Right lobe of liver (tissue), 6 donors: ENCODE data around the gene IL17B. TPM values are rescaled to one million over a fixed set of nuclear protein-coding genes. Genes with fewer than 3 reads are reported as not detected.

Source experiments
- ATAC-seq, 4 donors: fragments of 200-7000 bp; cut with Tn5 transposase; one replicate each; pipeline ENCODE4 v1.9.1; 2020; ENCODE audit warnings: mild to moderate bottlenecking in 4 of 4, moderate library complexity in 4 of 4
- DNase-seq, 3 donors: peaks; one replicate each; pipeline ENCODE4 v3.0.0-alpha.2; 2020
- H3K27ac ChIP-seq, 3 donors: fragments of 200-600 bp; one replicate each; pipeline ENCODE4 v1.8.0; 2022
- H3K27me3 ChIP-seq, 2 donors: fragments of 200-600 bp; one replicate each; pipeline ENCODE4 v1.8.0; 2022
- H3K36me3 ChIP-seq, 4 donors: fragments of 200-600 bp; sonication (generic) in 1 of 4; one replicate each; pipeline versions ENCODE4 v1.5.1 to v1.8.0; 2017 to 2022; ENCODE audit warnings: control low read depth in 1 of 4
- H3K4me1 ChIP-seq, 4 donors: fragments of 200-600 bp; sonication (generic) in 1 of 4; one replicate each; pipeline versions ENCODE4 v1.5.1 to v1.8.0; 2017 to 2022; ENCODE audit warnings: control low read depth in 1 of 4
- H3K4me3 ChIP-seq, 3 donors: fragments of 200-600 bp; one replicate each; pipeline ENCODE4 v1.8.0; 2022
- H3K9me3 ChIP-seq, 4 donors: fragments of 200-600 bp; sonication (generic) in 1 of 4; one replicate each; pipeline versions ENCODE4 v1.5.1 to v1.8.0; 2017 to 2022; ENCODE audit warnings: control low read depth in 1 of 4
- CTCF ChIP-seq, 4 donors: fragments of 200-600 bp in 3 of 4; fragments of 450-650 bp in 1 of 4; IDR thresholded peaks; one replicate each; pipeline versions ENCODE4 v1.5.1 to v1.8.0; 2016 to 2022; ENCODE audit warnings: antibody characterized with exemption in 4 of 4, mild to moderate bottlenecking in 2 of 4
- POLR2A ChIP-seq: fragments of 450-650 bp; IDR thresholded peaks from one replicate; pipeline ENCODE4 v1.6.1; 2017; ENCODE audit warnings: antibody characterized with exemption, mild to moderate bottlenecking
- WGBS: methylation state at CpG from one replicate; pipeline ENCODE4 v1.1.6; 2018; ENCODE audit warnings: low coverage, low lambda C conversion rate; ENCODE audit not compliant: insufficient coverage; ENCODE audit errors: missing lambda C conversion rate; 5-methylcytosine and 5-hydroxymethylcytosine counted together
- intact Hi-C, 2 donors: fragments of 100-400 bp; cut with DNase I; formaldehyde crosslinking; loops; one replicate each; pipeline versions ENCODE4 v1.11.2 to v1.14.1; 2022
- total RNA-seq, 6 experiments: library from RNA; depleted of rRNA in 2 of 6; stranded (reverse); fragments of >200 nt in 2 of 6; fragmentation: NEBNext Ultra II Directional in 3 of 6; extraction: Animal tissue kit (Norgen Biotek cat#: 25700) in 3 of 6; gene quantifications; one replicate each; pipeline versions ENCODE4 v1.1.0 to v1.2.4, GENCODE V29; 2016 to 2023
- donor health status: DM: no; HTN: yes; CAD: no.
- donor health status: DM: no; HTN: no; CAD: no.
- donor health status: DM: no; HTN: no; CAD: no.
- donor health status: DM: no; HTN: yes; CAD: no.
- donor health status: DM: no; HTN: yes; CAD: no.

Gene IL17B
- total RNA-seq, 6 experiments from 2014 or later, result not detected

- Histone ChIP-seq H3K27me3 (no peaks in the 10 kb centered on the region), H3K4me3 (peak overlapping the region; percentile 21 to 37 (median 35)), H3K36me3 (no peaks in the 10 kb centered on the region), H3K4me1 (no peaks in the 10 kb centered on the region), H3K9me3 (no peaks in the 10 kb centered on the region), H3K27ac (peak overlapping the region; percentile 54 to 64 (median 62))
- DNase-seq, result peak in 1 of 3 donors; percentile 57
- TF ChIP-seq CTCF (IDR thresholded peaks at IDR 0.05), result no peak
- peak; percentile 49 for TF ChIP-seq POLR2A
- ATAC-seq, result peak; percentile 56 to 66 (median 64)
- 65% methylated on average over 6 of the region's 9 CpGs for WGBS
- intact Hi-C loops, result no loop called here
Observed at GRCh38 chr5:149406203-149406978, 27.3 kb upstream of the IL17B start.

GRCh38 chr5:149405550-149406202, 26.6 kb upstream of the IL17B start:
- Histone ChIP-seq H3K27ac (peak overlapping the region; percentile 10 to 29 (median 16)), H3K4me1 (no peaks in the 10 kb centered on the region), H3K27me3 (no peaks in the 10 kb centered on the region), H3K36me3 (no peaks in the 10 kb centered on the region), H3K9me3 (no peaks in the 10 kb centered on the region), H3K4me3 (no peak overlapping the region)
- no peak for ATAC-seq
- 71% methylated on average over 14 of the region's 16 CpGs for WGBS
- TF ChIP-seq CTCF (IDR thresholded peaks at IDR 0.05) (no peak), POLR2A (no peak)
- intact Hi-C loops, result no loop called here
- DNase-seq, result no peak

GRCh38 chr5:149404746-149405549, 25.9 kb upstream of the IL17B start:
- Histone ChIP-seq H3K4me3 (no peak overlapping the region), H3K27ac (peak overlapping the region in 2 of 3 donors; percentile 16 to 29), H3K4me1 (no peaks in the 10 kb centered on the region), H3K36me3 (no peaks in the 10 kb centered on the region), H3K9me3 (no peaks in the 10 kb centered on the region), H3K27me3 (no peaks in the 10 kb centered on the region)
- intact Hi-C loops, result no loop called here
- TF ChIP-seq CTCF (IDR thresholded peaks at IDR 0.05), result no peak
- no peak for TF ChIP-seq POLR2A
- no peak for DNase-seq
- ATAC-seq, result no peak
- WGBS, result 70% methylated on average over 11 of the region's 17 CpGs

DNA sequence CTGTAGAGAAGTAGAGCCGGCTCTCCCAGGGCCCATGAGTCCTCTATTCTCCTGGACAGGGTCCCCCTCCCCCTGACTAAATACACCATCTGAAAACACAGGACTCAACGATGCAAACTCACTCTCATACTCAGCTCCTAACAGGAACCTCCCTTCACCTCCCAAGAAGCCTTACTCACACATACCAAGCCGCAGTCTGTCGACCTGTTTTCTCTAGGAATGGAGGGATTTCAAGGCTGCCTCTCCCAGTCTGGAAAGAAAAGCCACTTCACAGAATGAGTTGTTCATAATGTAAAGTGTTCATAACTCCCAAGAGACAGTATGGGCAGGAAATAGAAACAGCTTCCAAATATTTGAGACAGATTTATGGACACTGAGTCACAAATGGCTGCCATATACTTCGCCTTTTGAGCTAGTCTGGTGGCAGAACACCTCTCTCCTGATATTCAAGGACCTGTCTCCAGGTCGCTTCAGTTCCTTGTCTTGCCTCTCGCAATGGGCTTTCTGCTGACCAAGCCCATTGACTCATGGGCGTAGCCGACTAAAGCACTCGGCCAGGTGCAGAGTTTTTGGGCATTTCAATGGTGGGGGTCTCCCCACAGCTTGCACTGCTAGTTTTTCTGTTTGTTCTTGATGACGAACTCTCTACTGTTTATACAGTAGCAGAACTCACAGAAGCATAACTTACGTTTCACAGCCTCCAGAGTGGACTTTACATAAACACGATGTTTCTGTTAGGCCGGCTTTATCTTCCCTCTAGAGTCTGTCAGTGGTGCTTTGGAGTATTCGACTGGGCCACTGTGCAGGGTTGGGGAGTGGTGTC, 25.0 kb upstream of the IL17B start:
- no peaks in the 10 kb centered on the region for H3K27me3 ChIP-seq
- ATAC-seq (no peak), DNase-seq (no peak)
- no peak overlapping the region for H3K27ac ChIP-seq
- no peaks in the 10 kb centered on the region for H3K36me3 ChIP-seq
- H3K9me3 ChIP-seq, result no peaks in the 10 kb centered on the region
- no peak overlapping the region for H3K4me3 ChIP-seq
- no peaks in the 10 kb centered on the region for H3K4me1 ChIP-seq
- TF ChIP-seq CTCF (IDR thresholded peaks at IDR 0.05) (no peak), POLR2A (no peak)
- intact Hi-C loops, result no loop called here
- 74% methylated on average over 13 of the region's 15 CpGs for WGBS
